ENCODE measurements around the gene CSTPP1. TPM values are rescaled to one million over a fixed set of nuclear protein-coding genes. Genes with fewer than 3 reads are reported as not detected.
"Not testable (repeated sequence)": the region's sequence is repeated elsewhere in the genome, so short reads cannot be mapped to it uniquely, and the experiment has no call there.

Gene CSTPP1
- total and polyA plus RNA-seq, 3 donors from 2014 or later: 39.0 to 70.0 (median 44.9) TPM

DNA sequence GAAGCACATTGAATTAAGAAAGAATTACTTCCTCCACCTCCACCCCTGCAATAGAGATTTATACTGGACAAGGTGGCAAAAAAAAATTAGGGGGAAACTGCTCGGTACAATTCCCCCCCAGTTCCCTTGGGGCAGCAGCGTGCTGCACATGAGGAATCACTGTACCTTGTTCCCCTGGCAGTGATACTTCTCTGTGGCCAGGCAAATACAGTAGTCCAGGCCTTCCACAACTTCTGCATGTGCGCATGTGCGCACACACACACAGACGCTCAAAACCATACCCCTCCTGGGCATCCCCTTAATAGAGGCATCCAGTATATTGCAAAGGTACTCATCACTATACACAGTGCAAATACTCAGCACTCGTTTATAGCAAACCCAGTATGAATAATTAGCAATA, 171.2 kb downstream of the CSTPP1 start:
- Histone ChIP-seq H3K36me3 (ENCODE audit: low read depth, missing control alignments) (no peaks in the 10 kb centered on the region), H3K4me3 (no peak overlapping the region), H3K27ac (no peak overlapping the region), H3K4me1 (no peaks in the 10 kb centered on the region), H3K27me3 (no peaks in the 10 kb centered on the region), H3K9me3 (no peaks in the 10 kb centered on the region)
- no peak for DNase-seq
- intact Hi-C loops (cut with DNase I; ENCODE audit: low total_unique reads): no loop called here
- 81 to 84% methylated on average over 6 of the region's 6 CpGs for WGBS, 2 donors
- TF ChIP-seq, protein P1, sequence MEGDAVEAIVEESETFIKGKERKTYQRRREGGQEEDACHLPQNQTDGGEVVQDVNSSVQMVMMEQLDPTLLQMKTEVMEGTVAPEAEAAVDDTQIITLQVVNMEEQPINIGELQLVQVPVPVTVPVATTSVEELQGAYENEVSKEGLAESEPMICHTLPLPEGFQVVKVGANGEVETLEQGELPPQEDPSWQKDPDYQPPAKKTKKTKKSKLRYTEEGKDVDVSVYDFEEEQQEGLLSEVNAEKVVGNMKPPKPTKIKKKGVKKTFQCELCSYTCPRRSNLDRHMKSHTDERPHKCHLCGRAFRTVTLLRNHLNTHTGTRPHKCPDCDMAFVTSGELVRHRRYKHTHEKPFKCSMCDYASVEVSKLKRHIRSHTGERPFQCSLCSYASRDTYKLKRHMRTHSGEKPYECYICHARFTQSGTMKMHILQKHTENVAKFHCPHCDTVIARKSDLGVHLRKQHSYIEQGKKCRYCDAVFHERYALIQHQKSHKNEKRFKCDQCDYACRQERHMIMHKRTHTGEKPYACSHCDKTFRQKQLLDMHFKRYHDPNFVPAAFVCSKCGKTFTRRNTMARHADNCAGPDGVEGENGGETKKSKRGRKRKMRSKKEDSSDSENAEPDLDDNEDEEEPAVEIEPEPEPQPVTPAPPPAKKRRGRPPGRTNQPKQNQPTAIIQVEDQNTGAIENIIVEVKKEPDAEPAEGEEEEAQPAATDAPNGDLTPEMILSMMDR (IDR thresholded peaks at IDR 0.05): no peak
- TF ChIP-seq POLR2A (IDR thresholded peaks at IDR 0.05): no peak

DNA sequence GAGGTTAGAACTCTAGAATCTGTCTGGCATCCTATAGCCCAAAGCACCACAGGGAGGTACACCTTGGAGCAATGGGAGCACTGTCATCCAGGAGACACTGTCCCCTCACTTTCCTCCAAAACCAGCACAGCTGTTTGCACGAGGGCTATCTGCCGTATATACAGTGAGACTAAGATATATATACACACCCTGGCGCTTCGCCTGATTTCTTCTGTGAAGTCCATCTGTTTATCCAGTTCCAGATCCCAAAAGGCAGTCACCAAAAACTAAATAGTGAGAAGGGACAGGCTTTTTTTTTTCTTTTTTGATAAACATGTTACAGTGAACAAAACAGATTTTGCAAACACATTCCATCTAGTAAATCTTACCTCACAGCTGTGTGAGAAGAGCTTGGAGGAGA, 171.7 kb downstream of the CSTPP1 start:
- no peak for TF ChIP-seq POLR2A (IDR thresholded peaks at IDR 0.05)
- TF ChIP-seq, protein P1 (IDR thresholded peaks at IDR 0.05): no peak
- no peak for DNase-seq
- intact Hi-C loops (cut with DNase I; ENCODE audit: low total_unique reads): no loop called here
- no peaks in the 10 kb centered on the region for H3K27me3 ChIP-seq
- 83 to 92% methylated on average over 4 of the region's 4 CpGs for WGBS, 2 donors
- no peaks in the 10 kb centered on the region for H3K36me3 ChIP-seq (ENCODE audit: low read depth, missing control alignments)
- H3K27ac ChIP-seq: no peak overlapping the region
- no peaks in the 10 kb centered on the region for H3K9me3 ChIP-seq
- no peak overlapping the region for H3K4me3 ChIP-seq
- H3K4me1 ChIP-seq: no peaks in the 10 kb centered on the region

DNA sequence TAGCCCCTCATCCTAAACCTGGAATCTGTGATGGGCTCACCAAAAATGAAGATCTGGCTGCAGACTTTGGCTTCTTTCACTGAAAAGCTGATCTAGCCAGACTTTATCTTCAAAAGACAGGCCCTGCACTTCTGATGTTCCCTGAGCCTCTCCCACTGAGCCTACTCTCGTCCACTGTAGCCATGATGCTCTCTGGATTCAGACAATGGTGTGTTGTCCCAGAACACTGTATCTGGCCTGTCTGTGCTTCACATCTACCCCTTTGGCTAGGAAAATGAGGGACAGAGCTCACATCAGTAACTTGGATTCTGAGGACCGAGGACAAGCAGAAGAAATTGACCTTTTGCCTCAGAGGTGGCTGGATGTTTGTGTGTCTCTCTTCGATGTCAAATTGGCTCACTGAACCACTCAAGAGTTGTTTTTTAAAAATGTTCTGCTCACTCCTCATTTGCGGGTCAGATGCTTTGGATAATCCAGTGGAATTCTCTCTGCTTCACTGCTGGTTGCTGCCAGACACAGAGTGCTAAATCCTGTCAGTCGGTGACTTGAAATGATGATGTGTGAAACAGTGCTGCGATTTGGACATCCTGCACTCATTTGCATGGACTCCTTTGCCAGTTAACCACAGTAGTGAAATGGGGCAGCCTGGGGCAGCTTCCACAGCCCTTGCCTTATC, 172.6 kb downstream of the CSTPP1 start:
- intact Hi-C loops (cut with DNase I; ENCODE audit: low total_unique reads): no loop called here
- WGBS, 2 donors: 81 to 86% methylated on average over 6 of the region's 6 CpGs
- TF ChIP-seq, protein P1 (IDR thresholded peaks at IDR 0.05): no peak
- TF ChIP-seq POLR2A (IDR thresholded peaks at IDR 0.05): no peak
- no peak for DNase-seq
- no peaks in the 10 kb centered on the region for H3K27me3 ChIP-seq
- H3K9me3 ChIP-seq: no peaks in the 10 kb centered on the region
- no peaks in the 10 kb centered on the region for H3K4me1 ChIP-seq
- H3K27ac ChIP-seq: no peak overlapping the region
- H3K4me3 ChIP-seq: no peak overlapping the region
- no peaks in the 10 kb centered on the region for H3K36me3 ChIP-seq (ENCODE audit: low read depth, missing control alignments)

DNA sequence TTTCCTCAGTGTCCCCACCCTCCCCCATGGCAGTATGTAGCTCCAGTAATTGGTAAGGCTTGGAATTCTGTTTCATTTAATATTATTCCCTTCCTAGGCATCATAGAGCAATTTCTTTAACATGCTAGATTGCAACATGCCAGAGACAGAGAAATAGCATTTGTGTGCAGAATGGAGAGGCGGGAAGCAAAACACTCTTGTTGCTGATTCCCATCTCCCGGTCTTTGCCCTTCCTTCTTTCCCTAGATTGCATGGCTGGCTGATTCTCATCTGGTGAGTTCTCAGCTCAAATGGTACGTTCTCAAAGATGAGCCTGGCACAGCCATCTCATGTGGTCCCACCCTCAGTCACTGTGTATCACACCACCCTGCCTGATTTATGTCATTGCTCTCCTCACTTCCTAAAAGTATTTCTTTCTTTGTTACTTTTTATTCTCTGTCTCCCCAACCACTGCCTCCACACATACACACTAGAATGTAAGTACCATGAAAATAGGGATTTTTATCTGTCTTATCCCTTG, 173.2 kb downstream of the CSTPP1 start:
- Histone ChIP-seq H3K4me3 (no peak overlapping the region), H3K9me3 (no peaks in the 10 kb centered on the region), H3K27me3 (no peaks in the 10 kb centered on the region), H3K27ac (no peak overlapping the region), H3K4me1 (no peaks in the 10 kb centered on the region), H3K36me3 (ENCODE audit: low read depth, missing control alignments) (no peaks in the 10 kb centered on the region)
- DNase-seq: no peak
- WGBS, 2 donors: 81 to 85% methylated on average over 3 of the region's 3 CpGs
- no peak for TF ChIP-seq POLR2A (IDR thresholded peaks at IDR 0.05)
- TF ChIP-seq, protein P1 (IDR thresholded peaks at IDR 0.05): no peak
- intact Hi-C loops (cut with DNase I; ENCODE audit: low total_unique reads): no loop called here

DNA sequence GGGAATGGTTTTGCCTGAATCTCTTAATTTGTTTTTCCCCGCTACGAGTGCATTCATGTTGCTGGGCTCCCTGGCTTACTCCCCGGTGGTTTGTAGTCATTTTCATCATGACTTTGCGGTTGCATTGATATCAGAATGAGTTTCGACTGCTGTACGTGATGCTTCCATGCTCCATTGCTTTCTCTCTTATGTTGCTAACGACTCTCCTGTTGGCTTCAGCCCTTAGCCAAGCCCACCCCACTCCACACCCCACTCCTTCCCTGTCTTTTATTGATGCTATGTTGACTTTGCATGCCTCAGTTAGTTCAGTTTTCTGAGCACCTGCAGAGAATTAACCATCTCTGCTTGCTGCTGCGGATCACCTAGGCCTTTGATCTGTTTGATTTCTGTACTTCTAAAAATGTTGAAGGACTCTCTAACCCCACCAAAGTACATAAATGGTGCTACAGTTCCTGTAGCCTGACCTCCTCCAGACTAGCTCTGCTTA, 174.8 kb downstream of the CSTPP1 start:
- no peak overlapping the region for H3K27ac ChIP-seq
- TF ChIP-seq, protein P1 (IDR thresholded peaks at IDR 0.05): no peak
- TF ChIP-seq POLR2A (IDR thresholded peaks at IDR 0.05): no peak
- no peaks in the 10 kb centered on the region for H3K27me3 ChIP-seq
- no peak for DNase-seq
- no peaks in the 10 kb centered on the region for H3K4me1 ChIP-seq
- H3K9me3 ChIP-seq: no peaks in the 10 kb centered on the region
- no peaks in the 10 kb centered on the region for H3K36me3 ChIP-seq (ENCODE audit: low read depth, missing control alignments)
- 84% methylated on average over 8 of the region's 8 CpGs for WGBS, 2 donors
- intact Hi-C loops (cut with DNase I; ENCODE audit: low total_unique reads): no loop called here
- no peak overlapping the region for H3K4me3 ChIP-seq

DNA sequence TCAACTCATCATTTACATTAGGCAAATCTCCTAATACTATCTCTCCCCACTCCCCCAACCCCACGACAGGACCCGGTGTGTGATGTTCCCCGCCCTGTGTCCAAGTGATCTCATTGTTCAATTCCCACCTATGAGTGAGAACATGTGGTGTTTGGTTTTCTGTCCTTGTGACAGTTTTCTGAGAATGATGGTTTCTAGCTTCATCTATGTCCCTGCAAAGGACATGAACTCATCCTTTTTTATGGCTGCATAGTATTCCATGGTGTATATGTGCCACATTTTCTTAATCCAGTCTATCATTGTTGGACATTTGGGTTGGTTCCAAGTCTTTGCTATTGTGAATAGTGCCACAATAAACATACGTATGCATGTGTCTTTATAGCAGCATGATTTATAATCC, 176.4 kb downstream of the CSTPP1 start:
- H3K36me3 ChIP-seq (ENCODE audit: low read depth, missing control alignments); intact Hi-C loops (cut with DNase I; ENCODE audit: low total_unique reads); H3K27ac ChIP-seq; H3K4me3 ChIP-seq; H3K9me3 ChIP-seq; H3K4me1 ChIP-seq; H3K27me3 ChIP-seq; DNase-seq: not testable (repeated sequence)
- 93 to 95% methylated on average over 3 to 4 of the region's 4 CpGs for WGBS, 2 donors

DNA sequence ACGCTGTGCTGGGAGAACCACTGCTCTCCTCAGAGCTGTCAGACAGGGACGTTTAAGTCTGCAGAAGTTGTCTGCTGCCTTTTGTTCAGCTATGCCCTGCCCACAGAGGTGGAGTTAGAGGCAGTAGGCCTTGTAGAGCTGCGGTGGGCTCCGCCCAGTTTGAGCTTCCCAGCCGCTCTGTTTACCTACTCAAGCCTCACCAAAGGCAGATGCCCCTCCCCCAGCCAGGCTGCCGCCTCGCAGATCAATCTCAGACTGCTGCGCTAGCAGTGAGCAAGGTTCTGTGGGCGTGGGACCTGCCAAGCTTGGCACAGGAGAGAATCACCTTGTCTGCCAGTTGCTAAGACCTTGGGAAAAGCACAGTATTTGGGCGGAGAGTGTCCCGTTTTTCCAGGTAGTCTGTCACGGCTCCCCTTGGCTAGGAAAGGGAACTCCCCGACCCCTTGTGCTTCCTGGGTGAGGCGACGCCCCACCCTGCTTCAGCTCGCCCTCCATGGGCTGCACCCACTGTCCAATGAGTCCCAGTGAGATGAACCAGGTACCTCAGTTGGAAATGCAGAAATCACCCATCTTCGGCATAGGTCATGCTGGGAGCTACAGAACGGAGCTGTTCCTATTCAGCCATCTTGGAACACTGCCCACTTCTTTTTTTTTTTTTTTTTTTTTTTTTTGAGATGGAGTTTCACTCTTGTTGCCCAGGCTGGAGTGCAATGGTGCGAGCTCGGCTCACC, 182.6 kb downstream of the CSTPP1 start:
- H3K9me3 ChIP-seq; H3K27ac ChIP-seq; H3K27me3 ChIP-seq; intact Hi-C loops (cut with DNase I; ENCODE audit: low total_unique reads); H3K36me3 ChIP-seq (ENCODE audit: low read depth, missing control alignments); H3K4me1 ChIP-seq; H3K4me3 ChIP-seq; DNase-seq: not testable (repeated sequence)
- 78 to 83% methylated on average over 11 to 20 of the region's 20 CpGs for WGBS, 2 donors
